HG03457 (cell line): ENCODE data around the gene HNRNPM.

Experiments used
- ATAC-seq: cut with Tn5 transposase; IDR thresholded peaks from one replicate; pipeline ENCODE4 v1.9.1; 2021; ENCODE audit warnings: moderate number of reproducible peaks; ENCODE audit not compliant: unreplicated experiment

Gene HNRNPM

GRCh38 chr19:8459095-8459494 lies 14.3 kb downstream of the HNRNPM start:
- ATAC-seq, result no peak

GRCh38 chr19:8459520-8460270 lies 14.9 kb downstream of the HNRNPM start:
- ATAC-seq, result no peak

DNA sequence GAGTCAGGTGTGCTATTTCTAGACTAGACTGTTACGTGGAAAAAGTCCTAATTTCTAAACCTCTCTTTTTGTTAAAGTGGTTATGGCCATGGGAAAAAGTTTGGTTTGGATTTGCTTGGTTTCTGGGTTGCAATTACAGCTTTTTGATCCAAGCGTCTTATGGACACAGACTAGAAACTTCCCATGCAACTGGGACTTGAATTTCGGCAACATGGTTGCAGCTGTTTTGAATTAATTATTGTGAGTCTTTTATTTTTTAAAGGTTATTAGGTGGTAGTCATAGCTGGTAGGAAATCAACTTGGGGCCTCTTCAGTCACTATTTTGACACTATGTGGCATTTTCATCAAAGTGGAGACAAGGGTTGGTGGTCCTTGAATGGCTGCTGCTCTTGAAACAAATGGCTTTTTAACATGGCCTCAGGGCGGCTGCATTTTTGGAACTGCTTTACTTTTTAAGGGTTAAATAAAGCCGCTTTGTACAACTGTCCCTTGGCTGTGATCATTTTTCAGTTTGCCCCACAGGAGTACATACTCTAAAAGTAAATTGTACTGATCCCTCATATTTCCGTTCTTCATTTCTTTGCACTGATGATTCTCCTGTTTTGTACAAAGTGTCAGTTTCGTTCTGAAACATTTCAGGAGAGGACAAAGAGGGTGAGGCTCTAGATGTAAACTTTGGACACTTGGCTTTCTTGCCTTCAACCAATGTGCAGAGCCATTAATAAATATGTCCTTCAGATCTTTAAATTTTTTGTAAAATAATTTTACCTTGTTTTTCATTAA lies 15.9 kb downstream of the HNRNPM start:
- ATAC-seq, result no peak

DNA sequence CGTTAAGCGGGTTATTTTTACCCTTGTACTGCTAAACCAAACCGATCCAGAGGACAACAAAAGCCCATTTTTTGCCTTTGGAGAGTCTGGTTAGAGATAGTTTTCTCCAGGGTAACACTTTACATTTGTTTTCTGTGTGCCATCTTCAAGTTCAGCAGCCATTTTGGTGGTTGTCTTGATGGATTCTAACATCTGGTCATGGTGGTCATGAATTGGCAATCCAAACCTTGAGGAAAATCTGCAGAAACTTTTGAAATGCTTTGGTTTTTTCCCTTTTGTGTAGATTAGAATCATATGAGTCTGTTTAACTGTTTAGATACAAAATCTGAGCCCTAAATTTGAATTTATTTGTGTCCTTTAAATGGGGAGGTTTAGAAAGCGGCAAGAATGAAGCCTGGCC lies 16.6 kb downstream of the HNRNPM start:
- ATAC-seq, result no peak

- ATAC-seq, result no peak
Measured at GRCh38 chr19:8461891-8462290, 17.1 kb downstream of the HNRNPM start.

DNA sequence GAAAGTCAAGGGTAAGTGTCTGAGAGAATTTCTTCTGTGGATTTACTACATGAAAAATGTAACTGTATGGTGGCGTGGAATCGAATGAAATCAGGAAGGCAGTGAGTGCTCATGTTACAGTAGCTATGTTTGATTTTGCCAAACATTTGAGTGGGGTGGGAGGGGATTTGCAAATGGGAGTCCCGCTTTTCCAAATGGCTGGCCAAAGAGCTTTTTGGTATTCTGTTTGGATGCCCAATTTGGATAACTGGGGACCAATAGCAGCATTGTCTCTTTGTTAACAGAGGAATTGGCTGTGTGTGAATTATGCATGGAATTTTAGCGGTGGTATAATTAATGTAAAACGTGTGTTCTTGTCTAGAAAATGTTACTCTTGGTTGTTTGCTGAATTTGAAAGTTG lies 17.8 kb downstream of the HNRNPM start:
- ATAC-seq, result no peak

GRCh38 chr19:8463365-8463764 lies 18.6 kb downstream of the HNRNPM start:
- ATAC-seq, result no peak

GRCh38 chr19:8466018-8466417 lies 21.2 kb downstream of the HNRNPM start:
- no peak for ATAC-seq

- no peak for ATAC-seq
Measured at GRCh38 chr19:8468124-8468523, 23.3 kb downstream of the HNRNPM start.

DNA sequence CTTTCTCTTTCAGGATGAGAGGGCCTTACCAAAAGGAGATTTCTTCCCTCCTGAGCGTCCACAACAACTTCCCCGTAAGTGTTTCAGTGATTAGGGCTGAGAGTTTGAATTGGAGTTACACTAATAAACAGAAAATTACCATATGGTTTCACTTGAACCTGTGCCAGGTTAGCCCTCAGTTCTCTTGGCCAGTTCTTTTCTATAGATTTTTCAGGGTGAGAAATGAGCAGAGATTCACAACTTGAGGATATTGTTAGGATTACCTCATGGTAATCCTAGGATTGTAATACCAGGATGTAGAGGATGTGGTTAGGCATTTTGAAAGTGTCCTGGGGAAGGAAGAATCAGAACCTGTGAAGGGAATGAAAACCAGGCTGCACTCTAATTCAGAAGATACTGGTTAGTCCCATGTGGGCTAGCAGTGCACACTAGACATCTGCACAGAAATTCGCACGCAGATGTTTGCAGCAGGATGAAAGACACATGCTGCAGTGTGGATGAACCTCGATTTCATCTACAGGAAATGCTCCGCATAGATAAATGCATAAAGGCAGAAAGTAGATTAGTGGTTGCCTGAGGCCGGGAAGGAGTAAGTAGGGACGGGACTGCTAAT lies 24.1 kb downstream of the HNRNPM start:
- no peak for ATAC-seq

- no peak for ATAC-seq
Measured at GRCh38 chr19:8469613-8470368, 25.0 kb downstream of the HNRNPM start.

GRCh38 chr19:8473648-8474476 lies 29.1 kb downstream of the HNRNPM start:
- ATAC-seq, result no peak

GRCh38 chr19:8475005-8475404 lies 30.2 kb downstream of the HNRNPM start:
- ATAC-seq, result no peak

DNA sequence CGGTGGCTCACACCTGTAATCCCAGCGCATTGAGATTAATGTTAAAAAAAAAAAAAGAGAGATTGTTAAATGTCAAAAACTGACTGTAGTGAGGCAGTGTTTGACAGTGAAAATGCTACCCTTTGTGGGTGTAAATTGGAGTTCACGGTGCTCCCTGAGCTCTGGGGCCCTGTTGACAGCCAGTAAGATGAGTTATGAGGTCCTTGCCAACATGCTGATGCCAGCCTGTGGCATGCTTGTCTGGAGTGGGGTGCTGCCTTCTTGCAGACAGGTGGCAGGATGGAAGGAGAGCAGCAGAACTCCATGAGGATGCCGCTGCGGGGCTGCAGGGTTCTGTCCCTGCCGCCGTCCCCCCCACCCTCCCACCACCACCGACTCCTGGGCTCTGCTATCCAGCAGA lies 31.7 kb downstream of the HNRNPM start:
- no peak for ATAC-seq

DNA sequence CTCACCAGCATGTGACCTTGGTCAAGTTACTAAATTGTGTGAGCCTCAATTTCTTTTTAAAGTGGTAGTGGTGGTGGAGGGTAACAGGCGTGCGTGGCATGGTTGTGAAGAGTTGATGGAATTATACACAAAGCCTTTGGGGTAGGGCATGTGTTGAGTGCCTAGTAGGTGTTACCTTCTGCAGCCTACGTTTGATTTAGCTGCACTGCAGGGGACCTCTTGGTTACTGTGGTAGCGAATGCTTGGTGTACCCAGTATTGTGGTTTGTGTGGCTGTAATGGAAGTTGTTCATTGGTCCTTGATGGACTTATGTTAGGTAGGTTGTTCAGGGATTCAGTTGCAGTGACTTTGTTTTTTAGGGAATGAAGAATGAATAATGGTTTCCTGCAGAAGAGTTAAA lies 33.1 kb downstream of the HNRNPM start:
- ATAC-seq, result no peak

DNA sequence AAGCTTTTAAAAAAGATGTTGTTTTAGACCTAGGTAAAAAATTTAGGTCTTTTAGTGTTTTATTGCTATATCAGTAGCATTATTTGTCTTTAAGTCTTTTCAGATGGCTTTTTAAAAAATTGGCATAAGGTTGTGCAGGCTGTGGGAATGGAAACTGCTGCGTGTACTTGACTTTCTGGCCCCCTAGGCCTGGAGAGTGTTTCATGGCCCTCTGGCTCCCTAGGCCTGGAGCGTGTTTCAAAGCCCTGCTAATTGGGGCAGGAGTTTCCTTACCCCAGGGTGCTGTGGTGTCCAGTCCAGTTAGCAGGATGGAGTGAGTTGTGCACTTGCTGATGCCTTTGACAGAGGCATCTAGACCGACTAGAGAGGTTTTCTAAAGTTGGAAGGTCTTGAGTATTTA lies 33.8 kb downstream of the HNRNPM start:
- no peak for ATAC-seq

DNA sequence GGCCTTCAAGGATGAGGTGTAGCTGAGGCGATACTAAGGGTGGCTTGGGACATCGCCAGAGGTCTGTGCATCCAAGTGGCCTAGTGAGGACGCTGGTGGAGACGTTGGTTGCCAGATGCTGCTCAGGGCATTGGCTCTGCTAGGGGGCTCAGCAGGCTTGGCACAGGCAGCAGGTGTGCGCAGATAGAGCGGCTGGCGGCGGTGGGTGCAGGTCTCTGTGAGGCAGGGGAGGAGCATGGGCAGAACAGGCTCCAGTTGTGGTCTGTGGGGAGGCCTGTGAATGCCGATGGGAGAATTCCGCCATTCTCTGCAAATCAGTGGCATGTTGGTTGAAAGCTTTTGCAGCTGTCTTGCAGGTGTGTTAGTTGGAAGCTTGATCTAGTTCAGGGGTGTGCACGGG lies 36.4 kb downstream of the HNRNPM start:
- no peak for ATAC-seq

GRCh38 chr19:8481616-8482015 lies 36.8 kb downstream of the HNRNPM start:
- ATAC-seq, result no peak

- ATAC-seq, result no peak
Measured at GRCh38 chr19:8482696-8483095, 37.9 kb downstream of the HNRNPM start.

- ATAC-seq, result no peak
Measured at GRCh38 chr19:8483165-8483564, 38.4 kb downstream of the HNRNPM start.
